Stimulated activated CD8-positive, alpha-beta memory T cell treated with anti-CD3 and anti-CD28 coated beads, Interleukin-4, amount 100 ng/mL, for 4 hours (primary cell): ENCODE measurements around the gene RALGPS1.

Experiments
- DNase-seq, 2 donors: peaks; one replicate each; pipeline ENCODE4 v3.0.0-alpha.2; 2020; ENCODE audit warnings: low read depth in 2 of 2, low spot score in 1 of 2

Gene RALGPS1

GRCh38 chr9:126953041-126953809 lies 38.6 kb downstream of the RALGPS1 start:
- DNase-seq: no peak

- no peak for DNase-seq
Measured at GRCh38 chr9:126955811-126956210, 41.2 kb downstream of the RALGPS1 start.

- no peak for DNase-seq
Measured at GRCh38 chr9:126956917-126957686, 42.5 kb downstream of the RALGPS1 start.

GRCh38 chr9:126957687-126958053 lies 43.1 kb downstream of the RALGPS1 start:
- DNase-seq: no peak

- no peak for DNase-seq
Measured at GRCh38 chr9:126959336-126959735, 44.8 kb downstream of the RALGPS1 start.

GRCh38 chr9:126959917-126960316 lies 45.3 kb downstream of the RALGPS1 start:
- no peak for DNase-seq

GRCh38 chr9:126962336-126962735 lies 47.8 kb downstream of the RALGPS1 start:
- no peak for DNase-seq

- no peak for DNase-seq
Measured at GRCh38 chr9:126965077-126965476, 50.5 kb downstream of the RALGPS1 start.

GRCh38 chr9:126965541-126966428 lies 51.2 kb downstream of the RALGPS1 start:
- no peak for DNase-seq

GRCh38 chr9:126971261-126971660 lies 56.7 kb downstream of the RALGPS1 start:
- DNase-seq: no peak

- no peak for DNase-seq
Measured at GRCh38 chr9:126973651-126974529, 59.3 kb downstream of the RALGPS1 start.

GRCh38 chr9:126974594-126974993 lies 60.0 kb downstream of the RALGPS1 start:
- DNase-seq: no peak

- DNase-seq: no peak
Measured at GRCh38 chr9:126975327-126976220, 61.0 kb downstream of the RALGPS1 start.

GRCh38 chr9:126979461-126979860 lies 64.9 kb downstream of the RALGPS1 start:
- DNase-seq: no peak

GRCh38 chr9:126980231-126980630 lies 65.6 kb downstream of the RALGPS1 start:
- DNase-seq: no peak

- no peak for DNase-seq
Measured at GRCh38 chr9:126981218-126981617, 66.6 kb downstream of the RALGPS1 start.

GRCh38 chr9:126982215-126983002 lies 67.8 kb downstream of the RALGPS1 start:
- DNase-seq: no peak

GRCh38 chr9:126983767-126984166 lies 69.2 kb downstream of the RALGPS1 start:
- no peak for DNase-seq

- no peak for DNase-seq
Measured at GRCh38 chr9:126984969-126985368, 70.4 kb downstream of the RALGPS1 start.
